Bronchial epithelial cell (primary cell): ENCODE results near the gene PRKCZ. TPM values are rescaled to one million over a fixed set of nuclear protein-coding genes. Genes with fewer than 3 reads are reported as not detected.
"Not testable (repeated sequence)": the region's sequence is repeated elsewhere in the genome, so short reads cannot be mapped to it uniquely, and the experiment has no call there.

Source experiments
- DNase-seq: peaks from one replicate; pipeline ENCODE4 v3.0.0-alpha.2; 2010; ENCODE audit warnings: low read depth
- FAIRE-seq: peaks from 2 replicates; lab custom pipeline; 2011; peaks lifted over from hg19 to GRCh38; lab: Jason Lieb, UNC
- H3K27me3 ChIP-seq: 2 replicates; pipeline ENCODE4 v1.5.1; 2011; ENCODE audit warnings: low read length; ENCODE audit not compliant: control insufficient read depth, insufficient read depth
- H3K36me3 ChIP-seq: 2 replicates; pipeline ENCODE4 v1.5.1; 2011; ENCODE audit warnings: low read length; ENCODE audit not compliant: control insufficient read depth, insufficient read depth
- H3K4me3 ChIP-seq: 2 replicates; pipeline ENCODE4 v1.5.1; 2011; ENCODE audit warnings: mild to moderate bottlenecking, low read depth, low read length, control low read depth
- total RNA-seq: library from RNA; depleted of rRNA; stranded (reverse); fragments of >200 nt; gene quantifications from 2 replicates; pipeline ENCODE4 v1.2.1, GENCODE V29; 2014
- TF ChIP-seq, protein P1 (sequence below): IDR thresholded peaks from 2 replicates; pipeline ENCODE4 v1.5.1; 2011; ENCODE audit warnings: mild to moderate bottlenecking, moderate library complexity, low read length, control low read depth, inconsistent platforms; ENCODE audit not compliant: insufficient read depth, severe bottlenecking

The PRKCZ gene
- total RNA-seq, 1 donor from 2014 or later, result 38.4 TPM

DNA sequence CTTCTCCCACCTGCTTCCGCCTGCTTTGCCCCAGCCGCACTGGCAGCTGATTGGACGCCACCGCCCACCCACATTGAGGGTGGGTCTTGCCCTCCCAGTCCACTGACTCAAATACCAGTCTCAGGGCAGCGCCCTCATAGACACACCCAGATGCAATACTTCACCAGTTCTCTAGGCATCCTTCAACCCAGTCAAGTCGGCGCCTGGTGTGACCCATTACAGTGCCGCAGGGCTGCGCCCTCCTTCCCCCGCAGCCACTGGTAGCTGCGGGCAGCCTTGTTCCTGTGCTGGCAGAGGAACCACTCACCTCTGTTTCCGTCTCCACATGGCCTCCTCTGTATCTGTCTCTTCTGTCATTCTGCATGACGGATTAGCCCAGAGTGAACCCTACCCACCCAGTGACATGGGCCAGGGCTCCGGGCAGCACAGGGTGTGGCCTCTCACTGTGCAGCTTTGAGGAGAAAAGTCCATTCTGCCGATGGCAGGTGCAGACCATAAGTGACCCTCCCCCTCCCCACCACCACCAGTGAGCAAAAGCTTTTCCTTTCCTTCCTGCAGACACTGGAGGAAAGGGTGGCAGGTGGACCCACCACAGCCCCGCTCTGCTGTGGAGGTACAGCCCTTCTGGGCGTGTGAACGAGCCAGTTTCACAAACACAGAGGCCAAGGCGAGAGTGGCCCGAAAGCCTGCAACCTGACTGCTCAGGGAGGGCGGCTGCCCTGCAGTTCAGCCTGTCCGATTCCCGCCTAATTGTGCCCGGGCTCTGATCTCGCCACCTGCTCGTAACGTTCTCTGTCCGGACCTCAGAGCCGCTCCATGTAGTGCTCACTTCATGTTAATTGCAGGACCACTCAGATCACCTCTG lies 87.3 kb downstream of the PRKCZ start:
- no peak overlapping the region for H3K4me3 ChIP-seq
- no peaks in the 10 kb centered on the region for H3K27me3 ChIP-seq
- TF ChIP-seq, protein P1, sequence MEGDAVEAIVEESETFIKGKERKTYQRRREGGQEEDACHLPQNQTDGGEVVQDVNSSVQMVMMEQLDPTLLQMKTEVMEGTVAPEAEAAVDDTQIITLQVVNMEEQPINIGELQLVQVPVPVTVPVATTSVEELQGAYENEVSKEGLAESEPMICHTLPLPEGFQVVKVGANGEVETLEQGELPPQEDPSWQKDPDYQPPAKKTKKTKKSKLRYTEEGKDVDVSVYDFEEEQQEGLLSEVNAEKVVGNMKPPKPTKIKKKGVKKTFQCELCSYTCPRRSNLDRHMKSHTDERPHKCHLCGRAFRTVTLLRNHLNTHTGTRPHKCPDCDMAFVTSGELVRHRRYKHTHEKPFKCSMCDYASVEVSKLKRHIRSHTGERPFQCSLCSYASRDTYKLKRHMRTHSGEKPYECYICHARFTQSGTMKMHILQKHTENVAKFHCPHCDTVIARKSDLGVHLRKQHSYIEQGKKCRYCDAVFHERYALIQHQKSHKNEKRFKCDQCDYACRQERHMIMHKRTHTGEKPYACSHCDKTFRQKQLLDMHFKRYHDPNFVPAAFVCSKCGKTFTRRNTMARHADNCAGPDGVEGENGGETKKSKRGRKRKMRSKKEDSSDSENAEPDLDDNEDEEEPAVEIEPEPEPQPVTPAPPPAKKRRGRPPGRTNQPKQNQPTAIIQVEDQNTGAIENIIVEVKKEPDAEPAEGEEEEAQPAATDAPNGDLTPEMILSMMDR, result no peak
- peaks cover 3% of the 10 kb centered on the region for H3K36me3 ChIP-seq
- FAIRE-seq (no peak), DNase-seq (no peak)

DNA sequence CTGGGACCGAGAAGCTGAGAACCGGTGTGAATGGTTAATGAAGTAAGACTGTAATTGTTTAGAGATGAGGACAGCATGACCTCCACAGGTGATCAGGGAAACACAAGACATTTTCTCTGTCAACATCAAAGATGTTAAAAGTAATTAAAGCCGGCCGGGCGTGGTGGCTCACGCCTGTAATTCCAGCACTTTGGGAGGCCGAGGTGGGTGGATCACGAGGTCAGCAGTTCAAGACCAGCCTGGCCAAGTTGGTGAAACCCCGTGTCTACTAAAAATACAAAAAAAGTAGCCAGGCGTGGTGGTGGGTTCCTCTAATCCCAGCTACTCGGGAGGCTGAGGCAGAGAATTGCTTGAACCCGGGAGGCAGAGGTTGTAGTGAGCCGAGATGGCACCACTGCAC lies 88.9 kb downstream of the PRKCZ start:
- not testable (repeated sequence) for H3K4me3 ChIP-seq, H3K36me3 ChIP-seq, FAIRE-seq, H3K27me3 ChIP-seq, DNase-seq

DNA sequence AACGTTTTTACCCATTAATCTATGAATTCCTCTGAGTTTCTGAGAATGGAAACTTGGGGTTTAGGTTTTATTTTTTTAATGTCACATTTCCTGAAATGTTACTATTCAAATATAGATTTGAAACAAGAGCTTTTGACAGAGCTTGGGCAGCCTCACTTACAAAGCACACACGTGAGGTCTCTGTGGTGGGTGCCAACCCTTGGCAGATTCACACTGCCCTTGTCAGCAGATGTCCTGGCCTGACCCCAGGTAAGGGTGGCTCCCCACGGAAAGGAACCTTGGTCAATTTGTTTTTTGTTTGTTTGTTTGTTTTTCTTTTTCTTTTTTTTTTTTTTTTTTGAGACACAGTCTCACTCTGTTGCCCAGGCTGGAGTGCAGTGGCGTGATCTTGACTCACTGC lies 90.8 kb downstream of the PRKCZ start:
- Histone ChIP-seq H3K36me3 (peaks cover 10% of the 10 kb centered on the region), H3K27me3 (no peaks in the 10 kb centered on the region), H3K4me3 (no peak overlapping the region)
- TF ChIP-seq, protein P1, result no peak
- DNase-seq (no peak), FAIRE-seq (no peak)

DNA sequence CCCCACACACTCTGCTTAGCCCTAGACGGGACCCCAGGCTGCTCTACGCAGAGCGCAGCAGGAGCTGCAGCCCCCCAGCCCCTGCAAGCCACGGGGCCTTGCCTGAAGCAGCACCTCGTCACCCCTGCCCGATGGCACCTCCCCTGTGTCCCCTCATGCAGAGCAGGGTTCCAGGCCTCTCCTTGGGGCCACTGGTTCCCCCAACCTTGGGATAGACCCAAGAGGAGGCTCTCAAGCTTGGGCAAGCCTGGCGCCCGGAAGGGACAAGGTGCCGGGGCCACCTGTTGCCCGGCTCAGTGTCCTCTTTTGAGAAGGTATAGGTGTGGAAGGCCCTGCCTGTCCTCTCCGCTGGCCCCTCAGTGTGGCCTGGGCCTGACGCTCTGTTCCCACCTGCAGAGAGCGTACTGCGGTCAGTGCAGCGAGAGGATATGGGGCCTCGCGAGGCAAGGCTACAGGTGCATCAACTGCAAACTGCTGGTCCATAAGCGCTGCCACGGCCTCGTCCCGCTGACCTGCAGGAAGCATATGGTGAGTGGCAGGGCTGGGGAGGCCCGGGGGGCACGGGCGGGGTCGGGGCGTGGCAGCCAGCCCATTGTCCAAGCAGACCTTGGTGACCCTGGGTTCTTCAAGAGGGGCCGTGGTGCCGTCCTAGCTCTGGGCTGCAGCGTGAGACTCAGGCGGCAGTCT lies 93.7 kb downstream of the PRKCZ start:
- TF ChIP-seq, protein P1, result no peak
- FAIRE-seq (no peak), DNase-seq (no peak)
- peaks cover 11% of the 10 kb centered on the region for H3K36me3 ChIP-seq
- no peak overlapping the region for H3K4me3 ChIP-seq
- no peaks in the 10 kb centered on the region for H3K27me3 ChIP-seq

DNA sequence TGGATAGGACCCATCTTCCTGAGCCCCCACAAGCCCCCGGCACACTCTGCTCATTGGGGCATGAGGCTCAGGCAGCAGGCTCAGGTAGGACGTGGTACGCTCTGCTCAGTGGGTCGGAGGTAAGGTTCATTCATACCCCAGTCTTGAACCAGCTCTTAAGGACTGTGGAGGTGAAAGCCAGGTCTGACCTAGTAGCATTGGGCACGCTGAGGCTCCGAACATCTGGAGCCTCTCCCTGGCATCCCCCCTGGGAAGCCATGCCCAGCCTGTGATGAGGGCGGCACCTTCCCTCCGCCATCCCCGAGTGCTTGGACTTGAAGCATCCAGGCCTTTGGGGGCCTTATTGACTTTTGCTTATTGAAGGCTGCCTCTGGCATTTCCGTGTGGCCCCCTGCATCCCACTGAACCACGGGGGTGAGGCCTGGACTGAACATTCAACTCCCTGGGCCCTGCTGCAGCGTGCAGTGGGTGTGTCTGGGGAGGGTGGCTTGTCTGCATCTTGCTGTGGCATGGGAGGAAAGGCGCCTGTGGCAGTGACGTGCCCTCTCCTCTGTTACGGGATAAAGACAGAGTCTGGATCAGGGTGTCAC lies 94.4 kb downstream of the PRKCZ start:
- FAIRE-seq, result no peak
- peaks cover 17% of the 10 kb centered on the region for H3K36me3 ChIP-seq
- H3K4me3 ChIP-seq, result no peak overlapping the region
- TF ChIP-seq, protein P1, result no peak
- H3K27me3 ChIP-seq, result no peaks in the 10 kb centered on the region
- DNase-seq, result no peak
